ENCODE results near the gene SMYD1. TPM values are rescaled to one million over a fixed set of nuclear protein-coding genes. Genes with fewer than 3 reads are reported as not detected.
A peak's percentile ranks its signal among the peaks of the same experiment; 100 is the strongest.

Gene SMYD1
- total RNA-seq, 1 experiment from 2014 or later, result not detected

- Histone ChIP-seq H3K79me2 (ENCODE audit: insufficient read depth, low read length) (no peaks in the 10 kb centered on the region), H3K9me2 (ENCODE audit: insufficient read depth) (no peaks in the 10 kb centered on the region), H3K4me3 (replicated peaks in 1 of 2; ENCODE audit: low read depth in 1 of 2, low read length in 2 of 2) (no peak overlapping the region), H3K9me3 (ENCODE audit: control insufficient read depth in 1 of 2, insufficient read depth in 1 of 2, low read depth in 1 of 2, low read length in 2 of 2) (no peaks in the 10 kb centered on the region), H3K4me1 (ENCODE audit: control insufficient read depth in 1 of 2, insufficient read depth in 2 of 2, low read length in 2 of 2) (peaks cover 0 to 5% of the 10 kb centered on the region in 2 experiments; a peak in 1 of 4 replicates), H3K36me3 (ENCODE audit: control insufficient read depth in 1 of 2, insufficient read depth in 2 of 2, low read length in 2 of 2) (no peaks in the 10 kb centered on the region), H4K20me1 (ENCODE audit: insufficient read depth) (no peaks in the 10 kb centered on the region), H3K4me2 (ENCODE audit: low read length) (no peak overlapping the region), H2AFZ (ENCODE audit: low read depth, low read length, poor library complexity, severe bottlenecking) (no peak overlapping the region), H3K27me3 (ENCODE audit: insufficient read depth, low read length) (no peaks in the 10 kb centered on the region), H3K9ac (ENCODE audit: low read length) (no peak overlapping the region), H3K27ac (ENCODE audit: low read depth, low read length) (no peak overlapping the region)
- ChIA-PET RAD21 (ENCODE audit: low non-redundant PET in 1 of 2, low total read pairs in 2 of 2, uncharacterized antibody in 2 of 2, unreplicated experiment in 2 of 2) (no interaction called here), POLR2A (no interaction called here), CTCF (interaction anchor here (4.5 kb wide), 1 partner anchor 25 kb away, joined by 12 read pairs; no protein-coding TSS in a partner anchor)
- no peak for DNase-seq (ENCODE audit: low read depth, low spot score)
- TF ChIP-seq CBX3 (IDR thresholded peaks at IDR 0.05; ENCODE audit: low read depth) (no peak), SP1 (IDR thresholded peaks at IDR 0.05; ENCODE audit: low read depth) (no peak), JUND (IDR thresholded peaks at IDR 0.05) (no peak), CTCF (IDR thresholded peaks at IDR 0.05 in 2 of 3, conservative IDR thresholded peaks at IDR 0.05 in 1 of 3; ENCODE audit: borderline replicate concordance in 1 of 3, insufficient read depth in 1 of 3, low read depth in 2 of 3, low read length in 2 of 3) (no peak), SIN3A (IDR thresholded peaks at IDR 0.05; ENCODE audit: low read depth) (no peak), POLR2AphosphoS5 (IDR thresholded peaks at IDR 0.05; ENCODE audit: low read depth, low read length) (no peak), POLR2A (IDR thresholded peaks at IDR 0.05; ENCODE audit: borderline replicate concordance, extremely low read depth, insufficient read depth, insufficient read length) (no peak), EZH2phosphoT487 (IDR thresholded peaks at IDR 0.05; ENCODE audit: borderline replicate concordance) (no peak), TCF7L2 (IDR thresholded peaks at IDR 0.05; ENCODE audit: borderline replicate concordance, extremely low read depth, insufficient read depth, insufficient read length) (no peak), EZH2 (IDR thresholded peaks at IDR 0.05) (no peak), ELF1 (IDR thresholded peaks at IDR 0.05; ENCODE audit: borderline replicate concordance, low read depth) (no peak)
- peak; percentile 53 for ATAC-seq
- no TSS peak for BruUV-seq (replicated peaks)
- intact Hi-C loops (cut with micrococcal nuclease), result no loop called here
Observed at GRCh38 chr2:88085099-88085498, 17.5 kb downstream of the SMYD1 start.

All from HCT116 (cell line).